ENCODE results near the gene MALSU1. TPM values are rescaled to one million over a fixed set of nuclear protein-coding genes. Genes with fewer than 3 reads are reported as not detected.

The MALSU1 gene
- total RNA-seq, 1 experiment from 2014 or later: 95.5 TPM

GRCh38 chr7:23356726-23357125, 57.6 kb downstream of the MALSU1 start:
- ChIA-PET CTCF (no interaction called here), POLR2A (no interaction called here)
- Histone ChIP-seq H3K9me3 (no peaks in the 10 kb centered on the region), H3K27me3 (replicated peaks; ENCODE audit: control insufficient read depth, insufficient read depth, low read length) (no peaks in the 10 kb centered on the region), H3K36me3 (ENCODE audit: control insufficient read depth, insufficient read depth, low read length) (no peaks in the 10 kb centered on the region), H3K4me1 (peaks cover 20% of the 10 kb centered on the region), H3K4me3 (ENCODE audit: low read depth, low read length) (no peak overlapping the region)
- no peak for DNase-seq
- H3K36me3 Mint-ChIP-seq (ENCODE audit: insufficient read depth, unreplicated experiment): peaks cover 53% of the 10 kb centered on the region
- TF ChIP-seq CTCF (IDR thresholded peaks at IDR 0.05; ENCODE audit: insufficient read depth in 1 of 2, low read depth in 1 of 2, low read length in 1 of 2, severe bottlenecking in 1 of 2, unreplicated experiment in 1 of 2): no peak
- BruUV-seq (replicated peaks): no TSS peak
- H3K4me3 Mint-ChIP-seq (ENCODE audit: unreplicated experiment): peak overlapping the region; percentile 37
- peaks cover 23% of the 10 kb centered on the region for H3K4me1 Mint-ChIP-seq (ENCODE audit: low read depth, unreplicated experiment)
- H3K9me3 Mint-ChIP-seq (ENCODE audit: unreplicated experiment): no peaks in the 10 kb centered on the region
- no peaks in the 10 kb centered on the region for H3K27me3 Mint-ChIP-seq (ENCODE audit: insufficient read depth, unreplicated experiment)
- H3K27ac Mint-ChIP-seq (ENCODE audit: unreplicated experiment): peak overlapping the region; percentile 50
- intact Hi-C loops (cut with micrococcal nuclease; ENCODE audit: unreplicated experiment): loop anchor here (1.0 to 5.0 kb wide), 8 partner anchors 22 to 189 kb away; partner anchors contain the start of gene TRA2A

- TF ChIP-seq CTCF (IDR thresholded peaks at IDR 0.05; ENCODE audit: insufficient read depth in 1 of 2, low read depth in 1 of 2, low read length in 1 of 2, severe bottlenecking in 1 of 2, unreplicated experiment in 1 of 2): peak; percentile 37 to 50
- Mint-ChIP-seq H3K27me3 (ENCODE audit: insufficient read depth, unreplicated experiment) (no peaks in the 10 kb centered on the region), H3K9me3 (ENCODE audit: unreplicated experiment) (no peaks in the 10 kb centered on the region), H3K4me1 (ENCODE audit: low read depth, unreplicated experiment) (peaks cover 23% of the 10 kb centered on the region), H3K4me3 (ENCODE audit: unreplicated experiment) (peak overlapping the region; percentile 37), H3K27ac (ENCODE audit: unreplicated experiment) (peak overlapping the region; percentile 50), H3K36me3 (ENCODE audit: insufficient read depth, unreplicated experiment) (peaks cover 54% of the 10 kb centered on the region)
- intact Hi-C loops (cut with micrococcal nuclease; ENCODE audit: unreplicated experiment): loop anchor here (1.0 to 5.0 kb wide), 8 partner anchors 22 to 188 kb away; partner anchors contain the start of gene TRA2A
- H3K36me3 ChIP-seq (ENCODE audit: control insufficient read depth, insufficient read depth, low read length): no peaks in the 10 kb centered on the region
- ChIA-PET POLR2A (interaction anchor here (0.6 to 1.0 kb wide), 6 partner anchors 18 to 187 kb away, joined by 3 to 10 read pairs (median 3); partner anchors contain the start of gene MALSU1), CTCF (interaction anchor here (0.6 to 2.0 kb wide), 19 partner anchors 12 to 355 kb away, joined by 3 to 21 read pairs (median 5); no protein-coding TSS in a partner anchor)
- no TSS peak for BruUV-seq (replicated peaks)
- no peak overlapping the region for H3K4me3 ChIP-seq (ENCODE audit: low read depth, low read length)
- no peaks in the 10 kb centered on the region for H3K27me3 ChIP-seq (replicated peaks; ENCODE audit: control insufficient read depth, insufficient read depth, low read length)
- no peaks in the 10 kb centered on the region for H3K9me3 ChIP-seq
- peak in 1 of 2 experiments; percentile 62 for DNase-seq
- H3K4me1 ChIP-seq: peaks cover 20% of the 10 kb centered on the region
Measured at GRCh38 chr7:23357190-23358093, 58.3 kb downstream of the MALSU1 start.

- H3K27me3 Mint-ChIP-seq (ENCODE audit: insufficient read depth, unreplicated experiment): no peaks in the 10 kb centered on the region
- DNase-seq: no peak
- Histone ChIP-seq H3K4me1 (peaks cover 20% of the 10 kb centered on the region), H3K4me3 (ENCODE audit: low read depth, low read length) (no peak overlapping the region), H3K36me3 (ENCODE audit: control insufficient read depth, insufficient read depth, low read length) (no peaks in the 10 kb centered on the region), H3K9me3 (no peaks in the 10 kb centered on the region), H3K27me3 (replicated peaks; ENCODE audit: control insufficient read depth, insufficient read depth, low read length) (no peaks in the 10 kb centered on the region)
- TF ChIP-seq CTCF (IDR thresholded peaks at IDR 0.05; ENCODE audit: insufficient read depth in 1 of 2, low read depth in 1 of 2, low read length in 1 of 2, severe bottlenecking in 1 of 2, unreplicated experiment in 1 of 2): no peak
- H3K27ac Mint-ChIP-seq (ENCODE audit: unreplicated experiment): peak overlapping the region; percentile 30
- ChIA-PET POLR2A (interaction anchor here (0.6 to 1.0 kb wide), 5 partner anchors 59 to 187 kb away, joined by 3 to 10 read pairs (median 3); partner anchors contain the start of gene MALSU1), CTCF (interaction anchor here (0.6 to 2.0 kb wide), 19 partner anchors 12 to 355 kb away, joined by 3 to 21 read pairs (median 5); no protein-coding TSS in a partner anchor)
- H3K9me3 Mint-ChIP-seq (ENCODE audit: unreplicated experiment): no peaks in the 10 kb centered on the region
- intact Hi-C loops (cut with micrococcal nuclease; ENCODE audit: unreplicated experiment): loop anchor here (5.0 kb wide), 1 partner anchor 174 kb away; the partner anchor contains the start of gene TRA2A
- peaks cover 51% of the 10 kb centered on the region for H3K36me3 Mint-ChIP-seq (ENCODE audit: insufficient read depth, unreplicated experiment)
- H3K4me3 Mint-ChIP-seq (ENCODE audit: unreplicated experiment): no peak overlapping the region
- no TSS peak for BruUV-seq (replicated peaks)
- H3K4me1 Mint-ChIP-seq (ENCODE audit: low read depth, unreplicated experiment): peaks cover 18% of the 10 kb centered on the region
Measured at GRCh38 chr7:23358152-23358674, 59.1 kb downstream of the MALSU1 start.

All from Caco-2 (cell line).